Spinal cord (tissue), 10 donors: Measurements from ENCODE around the gene UBR3. TPM values are rescaled to one million over a fixed set of nuclear protein-coding genes. Genes with fewer than 3 reads are reported as not detected.
"Not testable (repeated sequence)": the region's sequence is repeated elsewhere in the genome, so short reads cannot be mapped to it uniquely, and the experiment has no call there.

ENCODE experiments used
- DNase-seq, 6 donors: peaks; one replicate each; pipeline versions ENCODE4 v3.0.0 to v3.0.0-alpha.2; 2013 to 2015; ENCODE audit warnings: low spot score in 6 of 6, low read depth in 4 of 6
- H3K27ac ChIP-seq: one replicate; pipeline ENCODE4 v1.5.1; 2013; ENCODE audit warnings: low read depth, low read length, control low read depth
- H3K27me3 ChIP-seq: one replicate; pipeline ENCODE4 v1.6.1; 2013; ENCODE audit warnings: low read length; ENCODE audit not compliant: control insufficient read depth, insufficient read depth
- H3K36me3 ChIP-seq: one replicate; pipeline ENCODE4 v1.6.1; 2013; ENCODE audit warnings: low read length; ENCODE audit not compliant: control insufficient read depth, insufficient read depth
- H3K4me1 ChIP-seq: one replicate; pipeline ENCODE4 v1.6.1; 2013; ENCODE audit warnings: low read length; ENCODE audit not compliant: control insufficient read depth, insufficient read depth
- H3K4me3 ChIP-seq: one replicate; pipeline ENCODE4 v1.5.1; 2013; ENCODE audit warnings: low read depth, low read length, control low read depth
- H3K9me3 ChIP-seq: one replicate; pipeline ENCODE4 v1.6.1; 2013; ENCODE audit warnings: low read length; ENCODE audit not compliant: control insufficient read depth, insufficient read depth
- WGBS: methylation state at CpG from one replicate; pipeline ENCODE4 v1.1.5; 2013; ENCODE audit warnings: missing lambda C conversion rate; ENCODE audit not compliant: insufficient coverage; 5-methylcytosine and 5-hydroxymethylcytosine counted together
- polyA plus RNA-seq, 2 donors: library from polyadenylated mRNA; unstranded; fragments of 120-200 nt; gene quantifications; one replicate each; pipeline ENCODE4 v1.2.1, GENCODE V29; 2013; ENCODE audit not compliant: insufficient read length in 2 of 2
- small RNA-seq: library from RNA; depleted of rRNA; stranded (forward); fragments of <200 nt; gene quantifications from one replicate; pipeline ENCODE3, GENCODE V24; 2014; ENCODE audit warnings: low replicate concordance
- total RNA-seq, 2 donors: library from RNA; depleted of rRNA in 1 of 2; stranded (reverse); fragments of 120-200 nt in 1 of 2; fragments of >200 nt in 1 of 2; gene quantifications; one replicate each; pipeline versions ENCODE4 v1.2.3 to v1.2.4, GENCODE V29; 2013 to 2014
- donor health status: healthy.

The UBR3 gene
- total and polyA plus RNA-seq, 4 donors: 47.7 to 154 (median 50.0) TPM

- no peaks in the 10 kb centered on the region for H3K27me3 ChIP-seq
- no peak overlapping the region for H3K4me3 ChIP-seq
- 100% methylated on average over 1 of the region's 1 CpG for WGBS
- H3K36me3 ChIP-seq: no peaks in the 10 kb centered on the region
- H3K27ac ChIP-seq: no peak overlapping the region
- no peaks in the 10 kb centered on the region for H3K4me1 ChIP-seq
- H3K9me3 ChIP-seq: no peaks in the 10 kb centered on the region
- no peak for DNase-seq
These were observed 294.4 kb downstream of the UBR3 start for GRCh38 chr2:170121689-170122088.

- Histone ChIP-seq H3K9me3 (no peaks in the 10 kb centered on the region), H3K27ac (no peak overlapping the region), H3K4me3 (no peak overlapping the region), H3K27me3 (no peaks in the 10 kb centered on the region), H3K4me1 (no peaks in the 10 kb centered on the region), H3K36me3 (no peaks in the 10 kb centered on the region)
- DNase-seq: no peak
These were observed 295.8 kb downstream of the UBR3 start for GRCh38 chr2:170122883-170123547.

DNA sequence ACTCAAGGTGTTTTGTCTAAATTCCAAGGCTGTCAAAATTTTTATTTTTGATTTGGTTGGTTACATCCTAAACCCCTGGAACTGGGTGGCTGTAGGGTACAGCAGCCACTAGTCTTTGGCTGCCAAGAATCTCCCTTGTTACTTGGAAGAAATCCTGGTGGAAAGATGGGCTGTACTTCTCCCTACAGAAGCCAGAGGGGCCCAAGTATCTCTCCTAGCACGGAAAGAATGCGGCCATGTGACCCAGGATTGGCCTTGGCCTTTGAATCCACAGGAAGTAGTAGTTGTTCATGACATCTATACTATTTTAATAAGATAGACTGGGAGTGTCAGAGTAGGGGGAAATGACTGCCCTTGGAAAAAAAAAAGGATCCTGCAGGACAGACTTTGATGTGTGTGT lies 296.3 kb downstream of the UBR3 start:
- Histone ChIP-seq H3K36me3 (no peaks in the 10 kb centered on the region), H3K27me3 (no peaks in the 10 kb centered on the region), H3K27ac (no peak overlapping the region), H3K4me3 (no peak overlapping the region), H3K4me1 (no peaks in the 10 kb centered on the region), H3K9me3 (no peaks in the 10 kb centered on the region)
- WGBS: no CpG with 5 or more reads among the region's 2 CpGs
- no peak for DNase-seq

- H3K4me3 ChIP-seq, DNase-seq, H3K9me3 ChIP-seq, H3K27me3 ChIP-seq, H3K27ac ChIP-seq, H3K36me3 ChIP-seq, H3K4me1 ChIP-seq: not testable (repeated sequence)
- WGBS: 95% methylated on average over 6 of the region's 8 CpGs
These were observed 299.0 kb downstream of the UBR3 start for GRCh38 chr2:170126138-170126728.

Small RNA genes within 50 kb of the gene (small RNA-seq; reads per million reads assigned to genes)
- gene RNU6-1006P: not detected

Other genes with a start within 250 kb of the UBR3 start
- gene PPIG, start 243.1 kb upstream of the UBR3 start, total RNA-seq: 10 to 100 TPM; 54.1 to 58.6 TPM
- gene PPIG, start 243.1 kb upstream of the UBR3 start, polyA plus RNA-seq: 10 to 100 TPM; 51.3 to 69.9 TPM
- 1 to 10 TPM; 2.8 to 3.0 TPM for gene CFAP210, start 133.0 kb upstream of the UBR3 start, total RNA-seq
- 1 to 10 TPM; 4.0 to 4.5 TPM for gene CFAP210, start 133.0 kb upstream of the UBR3 start, polyA plus RNA-seq
- gene PHOSPHO2, start 133.0 kb upstream of the UBR3 start, total RNA-seq: 10 to 100 TPM in 1 of 2 donors, 1 to 10 TPM in 1; 8.7 to 11.7 TPM
- gene PHOSPHO2, start 133.0 kb upstream of the UBR3 start, polyA plus RNA-seq: 10 to 100 TPM in 1 of 2 donors, 1 to 10 TPM in 1; 9.5 to 11.1 TPM
- gene KLHL23, start 93.6 kb upstream of the UBR3 start, total RNA-seq: 10 to 100 TPM; 68.6 to 71.1 TPM
- 10 to 100 TPM; 41.1 to 52.1 TPM for gene KLHL23, start 93.6 kb upstream of the UBR3 start, polyA plus RNA-seq
- gene SSB, start 28.6 kb upstream of the UBR3 start, total RNA-seq: 100 to 1,000 TPM in 1 of 2 donors, 10 to 100 TPM in 1; 95.9 to 128 TPM
- 100 to 1,000 TPM; 139 to 167 TPM for gene SSB, start 28.6 kb upstream of the UBR3 start, polyA plus RNA-seq
- gene METTL5, start 2.5 kb upstream of the UBR3 start, total RNA-seq: 10 to 100 TPM; 40.8 to 40.9 TPM
- 10 to 100 TPM; 52.4 to 64.0 TPM for gene METTL5, start 2.5 kb upstream of the UBR3 start, polyA plus RNA-seq